ENCODE results near the gene BTNL3. TPM values are rescaled to one million over a fixed set of nuclear protein-coding genes. Genes with fewer than 3 reads are reported as not detected.
"Not testable (repeated sequence)": the region's sequence is repeated elsewhere in the genome, so short reads cannot be mapped to it uniquely, and the experiment has no call there.

The BTNL3 gene
- total RNA-seq, 1 donor: not detected

GRCh38 chr5:181042036-181042713 is 53.5 kb downstream of the BTNL3 start:
- TF ChIP-seq CTCF (IDR thresholded peaks at IDR 0.05; ENCODE audit: insufficient read depth, low read length): no peak
- no peak overlapping the region for H3K4me3 ChIP-seq (ENCODE audit: low read depth, low read length)
- DNase-seq (ENCODE audit: low read depth): no peak

- TF ChIP-seq CTCF (IDR thresholded peaks at IDR 0.05; ENCODE audit: insufficient read depth, low read length): no peak
- no peak for DNase-seq (ENCODE audit: low read depth)
- no peak overlapping the region for H3K4me3 ChIP-seq (ENCODE audit: low read depth, low read length)
These were observed 54.1 kb downstream of the BTNL3 start for GRCh38 chr5:181042722-181043121.

- DNase-seq (ENCODE audit: low read depth): no peak
- H3K4me3 ChIP-seq (ENCODE audit: low read depth, low read length): no peak overlapping the region
- TF ChIP-seq CTCF (IDR thresholded peaks at IDR 0.05; ENCODE audit: insufficient read depth, low read length): no peak
These were observed 54.8 kb downstream of the BTNL3 start for GRCh38 chr5:181043285-181044092.

- no peak for DNase-seq (ENCODE audit: low read depth)
- H3K4me3 ChIP-seq (ENCODE audit: low read depth, low read length): no peak overlapping the region
- TF ChIP-seq CTCF (IDR thresholded peaks at IDR 0.05; ENCODE audit: insufficient read depth, low read length): no peak
These were observed 55.5 kb downstream of the BTNL3 start for GRCh38 chr5:181044093-181044599.

- TF ChIP-seq CTCF (IDR thresholded peaks at IDR 0.05; ENCODE audit: insufficient read depth, low read length): no peak
- H3K4me3 ChIP-seq (ENCODE audit: low read depth, low read length): no peak overlapping the region
These were observed 56.1 kb downstream of the BTNL3 start for GRCh38 chr5:181044662-181045305.

DNA sequence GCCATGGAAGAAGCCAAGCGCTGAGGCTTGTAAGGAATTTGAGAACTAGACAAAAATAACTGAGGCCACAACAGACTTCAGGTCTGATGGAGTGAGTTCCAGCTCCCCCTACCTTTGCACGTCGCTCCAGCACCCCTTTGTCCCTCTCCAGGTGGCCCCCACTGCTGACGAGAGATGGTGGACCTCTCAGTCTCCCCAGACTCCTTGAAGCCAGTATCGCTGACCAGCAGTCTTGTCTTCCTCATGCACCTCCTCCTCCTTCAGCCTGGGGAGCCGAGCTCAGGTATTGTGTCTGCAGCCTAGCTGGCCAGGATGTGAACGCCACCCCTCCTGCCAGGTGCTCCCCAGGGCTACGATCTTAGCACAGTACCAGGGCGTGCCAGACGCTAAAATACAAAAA is 56.7 kb downstream of the BTNL3 start:
- H3K4me3 ChIP-seq (ENCODE audit: low read depth, low read length): no peak overlapping the region
- TF ChIP-seq CTCF (IDR thresholded peaks at IDR 0.05; ENCODE audit: insufficient read depth, low read length): no peak
- no peak for DNase-seq (ENCODE audit: low read depth)

More at GRCh38 chr5:181044662-181045305, 56.1 kb downstream of the BTNL3 start:
- no peak for DNase-seq (ENCODE audit: low read depth)

DNA sequence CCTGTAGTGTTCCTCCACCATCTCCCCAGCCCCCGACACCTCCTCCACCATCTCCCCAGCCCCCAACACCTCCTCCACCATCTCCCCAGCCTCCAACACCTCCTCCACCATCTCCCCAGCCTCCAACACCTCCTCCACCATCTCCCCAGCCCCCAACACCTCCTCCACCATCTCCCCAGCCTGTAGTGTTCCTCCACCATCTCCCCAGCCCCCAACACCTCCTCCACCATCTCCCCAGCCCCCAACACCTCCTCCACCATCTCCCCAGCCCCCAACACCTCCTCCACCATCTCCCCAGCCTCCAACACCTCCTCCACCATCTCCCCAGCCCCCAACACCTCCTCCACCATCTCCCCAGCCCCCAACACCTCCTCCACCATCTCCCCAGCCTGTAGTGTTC is 57.2 kb downstream of the BTNL3 start:
- DNase-seq (ENCODE audit: low read depth); H3K4me3 ChIP-seq (ENCODE audit: low read depth, low read length): not testable (repeated sequence)

Measured in fibroblast of the aortic adventitia (primary cell).